Pancreas (tissue), 10 donors: ENCODE results near the gene IRF2BP2. TPM values are rescaled to one million over a fixed set of nuclear protein-coding genes. Genes with fewer than 3 reads are reported as not detected.

Experiments used
- ATAC-seq, 4 donors: fragments of 200-7000 bp; cut with Tn5 transposase; one replicate each; pipeline versions ENCODE4 v1.8.0 to v1.9.1; 2020; ENCODE audit warnings: mild to moderate bottlenecking in 4 of 4, moderate library complexity in 4 of 4
- DNase-seq, 6 donors: peaks; one replicate each; pipeline ENCODE4 v3.0.0-alpha.2; 2020
- FAIRE-seq: peaks from 2 replicates; lab custom pipeline; 2012; peaks lifted over from hg19 to GRCh38; lab: Jason Lieb, UNC
- H3K27ac ChIP-seq, 4 donors: fragments of 200-600 bp; sonication (generic); 1 replicate in 3 of 4; 2 replicates in 1 of 4; pipeline versions ENCODE4 v1.5.0 to v1.8.0; 2020
- H3K27me3 ChIP-seq, 4 donors: fragments of 200-600 bp; one replicate each; pipeline ENCODE4 v1.8.0; 2021
- H3K36me3 ChIP-seq, 3 donors: fragments of 200-600 bp; sonication (generic) in 1 of 3; one replicate each; pipeline versions ENCODE4 v1.5.0 to v1.8.0; 2020 to 2021
- H3K4me1 ChIP-seq, 3 donors: fragments of 200-600 bp; one replicate each; pipeline ENCODE4 v1.8.0; 2021
- H3K4me3 ChIP-seq, 4 donors: fragments of 200-600 bp; sonication (generic) in 2 of 4; one replicate each; pipeline versions ENCODE4 v1.5.0 to v1.8.0; 2020 to 2021
- H3K9me3 ChIP-seq, 4 donors: fragments of 200-600 bp; one replicate each; pipeline ENCODE4 v1.8.0; 2021
- WGBS, 2 donors: extraction: QIAGEN DNeasy Blood & Tissue Kit; methylation state at CpG; one replicate each; pipeline ENCODE4 v1.1.7; 2013; 5-methylcytosine and 5-hydroxymethylcytosine counted together
- intact Hi-C, 3 donors: fragments of 100-400 bp; cut with DNase I; formaldehyde crosslinking; loops; one replicate each; pipeline versions ENCODE4 v1.11.1 to v1.14.2; 2022
- polyA plus RNA-seq, 2 donors: library from polyadenylated mRNA; stranded (reverse); fragments of 200-250 nt; gene quantifications; one replicate each; pipeline ENCODE4 v1.2.3, GENCODE V29; 2013
- total RNA-seq, 6 donors: library from RNA; stranded (reverse); fragmentation: NEBNext Ultra II Directional in 4 of 6; extraction: Animal tissue kit (Norgen Biotek cat#: 25700) in 4 of 6; gene quantifications; one replicate each; pipeline versions ENCODE4 v1.2.1 to v1.2.4, GENCODE V29; 2021 to 2023
- TF ChIP-seq, protein P1 (sequence below), 4 donors: fragments of 200-600 bp; sonication (generic) in 3 of 4; IDR thresholded peaks; one replicate each; pipeline versions ENCODE4 v1.5.0 to v1.8.0; 2021; ENCODE audit warnings: antibody characterized with exemption in 4 of 4
- donor health status: healthy with polysubstance abuse.
- donor health status: DM: no; HTN: no; CAD: no; lungs with moderate emphysema.
- donor health status: DM: no; HTN: no; CAD: no.
- donor health status: control.
- donor health status: control.
- donor health status: Bipolar disorder and iron deficiency.
- donor health status: DM: yes; HTN: yes; CAD: no.
- donor health status: DM: no; HTN: no; CAD: no.
- donor health status: DM: no; HTN: no; CAD: no.
- donor health status: DM: yes; HTN: yes; CAD: no.

IRF2BP2 gene
- total and polyA plus RNA-seq, 8 donors: 47.0 to 95.6 (median 57.7) TPM

DNA sequence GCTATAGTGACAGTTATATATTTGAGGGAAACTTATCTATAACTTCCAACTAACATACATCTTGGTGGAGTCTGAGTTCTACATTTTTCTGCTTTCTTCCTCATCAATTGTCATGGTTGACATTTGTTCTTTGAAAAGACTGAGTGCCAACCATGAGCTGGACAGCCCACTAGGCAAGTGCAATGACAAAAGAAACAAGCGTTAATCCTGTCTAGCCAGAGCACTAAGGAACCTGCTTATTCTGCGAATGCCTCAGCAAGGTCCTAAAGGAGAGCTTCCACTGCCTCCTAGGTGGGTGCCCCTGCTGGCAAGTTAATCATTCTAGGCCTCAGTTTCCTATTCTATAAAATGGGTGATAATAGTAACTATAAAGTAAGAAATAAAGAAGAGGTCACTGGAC is 44.8 kb downstream of the IRF2BP2 start:
- H3K27ac ChIP-seq: peak overlapping the region in 2 of 4 donors; percentile 67 to 69
- 83 to 85% methylated on average over 2 of the region's 2 CpGs for WGBS, 2 donors
- no peak overlapping the region for H3K4me3 ChIP-seq
- no peaks in the 10 kb centered on the region for H3K9me3 ChIP-seq
- intact Hi-C loops: no loop called here
- ATAC-seq (peak in 1 of 4 donors; percentile 39), DNase-seq (no peak), FAIRE-seq (no peak)
- H3K27me3 ChIP-seq: no peaks in the 10 kb centered on the region
- H3K36me3 ChIP-seq: no peaks in the 10 kb centered on the region
- TF ChIP-seq, protein P1, sequence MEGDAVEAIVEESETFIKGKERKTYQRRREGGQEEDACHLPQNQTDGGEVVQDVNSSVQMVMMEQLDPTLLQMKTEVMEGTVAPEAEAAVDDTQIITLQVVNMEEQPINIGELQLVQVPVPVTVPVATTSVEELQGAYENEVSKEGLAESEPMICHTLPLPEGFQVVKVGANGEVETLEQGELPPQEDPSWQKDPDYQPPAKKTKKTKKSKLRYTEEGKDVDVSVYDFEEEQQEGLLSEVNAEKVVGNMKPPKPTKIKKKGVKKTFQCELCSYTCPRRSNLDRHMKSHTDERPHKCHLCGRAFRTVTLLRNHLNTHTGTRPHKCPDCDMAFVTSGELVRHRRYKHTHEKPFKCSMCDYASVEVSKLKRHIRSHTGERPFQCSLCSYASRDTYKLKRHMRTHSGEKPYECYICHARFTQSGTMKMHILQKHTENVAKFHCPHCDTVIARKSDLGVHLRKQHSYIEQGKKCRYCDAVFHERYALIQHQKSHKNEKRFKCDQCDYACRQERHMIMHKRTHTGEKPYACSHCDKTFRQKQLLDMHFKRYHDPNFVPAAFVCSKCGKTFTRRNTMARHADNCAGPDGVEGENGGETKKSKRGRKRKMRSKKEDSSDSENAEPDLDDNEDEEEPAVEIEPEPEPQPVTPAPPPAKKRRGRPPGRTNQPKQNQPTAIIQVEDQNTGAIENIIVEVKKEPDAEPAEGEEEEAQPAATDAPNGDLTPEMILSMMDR (IDR thresholded peaks at IDR 0.05): no peak
- peaks cover 0 to 12% (median 0%) of the 10 kb centered on the region in 3 donors for H3K4me1 ChIP-seq

DNA sequence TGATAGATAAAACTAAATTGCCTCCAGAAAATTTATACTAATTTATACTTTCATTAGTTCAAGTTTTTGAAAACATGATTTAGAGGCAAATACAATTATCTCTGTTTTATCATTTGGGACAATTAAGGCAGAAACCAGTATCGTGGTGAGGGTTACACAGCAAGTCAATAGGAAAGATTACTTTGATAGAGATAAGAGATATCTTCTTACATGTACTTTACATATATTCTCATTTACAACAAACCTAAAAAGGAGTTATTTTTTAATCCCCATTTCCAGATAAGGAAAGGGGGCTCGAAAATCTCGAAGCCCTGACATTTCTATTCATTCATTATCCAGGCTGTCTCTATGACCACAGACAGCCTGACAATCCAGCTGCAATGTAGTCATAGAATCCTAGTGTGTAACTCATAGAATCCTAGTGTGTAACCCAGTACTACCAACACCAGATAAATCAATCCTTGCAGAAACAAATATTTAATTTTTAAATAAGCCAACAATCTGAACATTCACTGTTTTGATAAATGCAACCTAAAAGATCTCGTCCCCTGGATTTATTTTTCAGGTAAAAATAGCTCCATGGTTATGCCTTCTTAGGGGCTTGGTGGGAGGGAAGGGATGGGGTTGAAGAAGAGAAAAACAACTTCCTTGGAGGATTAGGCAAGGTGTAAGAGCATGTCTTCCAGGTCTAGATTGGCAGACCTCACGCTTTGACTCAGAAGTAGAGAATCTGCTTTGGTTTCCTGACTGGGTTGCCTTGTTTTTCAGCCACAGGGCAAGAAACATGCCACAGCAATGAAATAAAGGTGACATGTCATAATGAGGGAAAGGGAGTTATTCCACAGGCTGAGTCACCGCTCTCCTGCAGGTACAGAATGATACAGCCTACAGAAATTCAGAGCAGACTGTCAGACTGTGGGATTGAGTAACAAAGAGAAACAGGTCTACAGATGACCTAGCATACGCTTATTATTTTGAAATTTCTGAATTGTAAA is 45.6 kb downstream of the IRF2BP2 start:
- TF ChIP-seq, protein P1 (IDR thresholded peaks at IDR 0.05): no peak
- ATAC-seq (peak; percentile 64 to 93 (median 90)), FAIRE-seq (no peak), DNase-seq (peak in 1 of 6 donors; percentile 36)
- Histone ChIP-seq H3K27ac (peak overlapping the region in 2 of 4 donors; percentile 67 to 69), H3K36me3 (no peaks in the 10 kb centered on the region), H3K4me1 (peaks cover 0 to 12% (median 0%) of the 10 kb centered on the region in 3 donors), H3K4me3 (no peak overlapping the region), H3K27me3 (no peaks in the 10 kb centered on the region), H3K9me3 (no peaks in the 10 kb centered on the region)
- WGBS, 2 donors: 46 to 52% methylated on average over 7 of the region's 7 CpGs
- intact Hi-C loops: no loop called here

DNA sequence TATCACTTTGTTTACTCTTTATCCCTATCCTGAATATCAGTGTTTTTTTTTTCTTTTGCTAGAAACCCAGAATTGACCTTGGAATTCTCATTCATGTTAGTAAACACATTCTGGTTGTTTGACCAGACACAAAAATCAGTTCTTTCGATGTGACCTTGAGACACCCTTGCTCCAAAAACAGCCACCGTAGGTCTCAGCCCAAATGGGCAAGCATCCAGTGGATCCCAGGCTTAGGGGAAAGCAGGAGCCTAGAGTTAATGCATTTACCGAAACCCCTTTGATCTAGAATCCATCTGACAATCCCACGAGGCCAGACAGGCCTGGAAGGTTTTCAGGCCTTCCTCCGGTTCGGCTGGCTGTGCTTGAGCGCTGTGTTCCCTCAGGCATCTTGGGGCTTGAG is 47.6 kb downstream of the IRF2BP2 start:
- DNase-seq (peak in 1 of 6 donors; percentile 38), FAIRE-seq (no peak), ATAC-seq (peak in 2 of 4 donors; percentile 30 to 39)
- TF ChIP-seq, protein P1 (IDR thresholded peaks at IDR 0.05): no peak
- Histone ChIP-seq H3K36me3 (no peaks in the 10 kb centered on the region), H3K9me3 (no peaks in the 10 kb centered on the region), H3K4me1 (peaks cover 0 to 12% (median 0%) of the 10 kb centered on the region in 3 donors), H3K27ac (peak overlapping the region in 2 of 4 donors; percentile 20 to 49), H3K27me3 (no peaks in the 10 kb centered on the region), H3K4me3 (no peak overlapping the region)
- 40 to 41% methylated on average over 7 of the region's 7 CpGs for WGBS, 2 donors
- intact Hi-C loops: no loop called here

DNA sequence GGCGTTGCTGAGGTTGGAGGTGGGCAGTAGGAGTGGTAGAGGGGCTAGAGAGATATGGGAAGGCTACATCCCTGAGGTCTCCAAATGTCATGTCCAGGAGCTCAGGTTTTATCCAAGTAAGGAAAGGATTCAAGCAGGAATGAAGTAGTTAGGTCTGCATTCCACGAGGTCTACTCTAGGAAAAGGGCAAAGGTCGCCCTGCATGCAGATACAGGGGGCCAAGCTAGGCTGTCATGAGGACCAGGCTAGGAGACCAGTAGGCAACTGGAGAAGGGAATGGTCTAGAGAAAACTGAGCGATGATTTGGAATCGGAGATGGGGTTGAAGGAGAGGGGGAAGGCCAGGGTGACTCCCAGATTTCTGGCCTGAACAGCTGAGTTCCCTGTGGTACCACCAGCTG is 48.7 kb downstream of the IRF2BP2 start:
- Histone ChIP-seq H3K9me3 (no peaks in the 10 kb centered on the region), H3K27ac (peak overlapping the region in 1 of 4 donors; percentile 20), H3K36me3 (no peaks in the 10 kb centered on the region), H3K27me3 (no peaks in the 10 kb centered on the region), H3K4me1 (peaks cover 0 to 12% (median 0%) of the 10 kb centered on the region in 3 donors), H3K4me3 (no peak overlapping the region)
- TF ChIP-seq, protein P1 (IDR thresholded peaks at IDR 0.05): no peak
- ATAC-seq: no peak
- intact Hi-C loops: no loop called here
- DNase-seq: no peak
- WGBS, 2 donors: 82 to 86% methylated on average over 5 of the region's 5 CpGs
- no peak for FAIRE-seq
